Neutrophil (primary cell): Measurements from ENCODE around the gene HPS1.

ENCODE experiments used
- H3K27ac ChIP-seq: fragments of 200-600 bp; sonication (generic); 2 replicates; pipeline ENCODE4 v1.5.1; 2016; ENCODE audit warnings: mild to moderate bottlenecking, moderate library complexity
- H3K27me3 ChIP-seq: fragments of 200-600 bp; sonication (generic); 2 replicates; pipeline ENCODE4 v1.6.0; 2016; ENCODE audit warnings: mild to moderate bottlenecking
- H3K36me3 ChIP-seq: fragments of 200-600 bp; sonication (generic); 2 replicates; pipeline ENCODE4 v1.5.1; 2017
- H3K4me1 ChIP-seq, 2 experiments: fragments of 200-600 bp in 1 of 2; sonication (generic) in 1 of 2; 1 replicate in 1 of 2; 2 replicates in 1 of 2; pipeline versions ENCODE4 v1.5.1 to v1.6.1; 2013 to 2016; ENCODE audit warnings: low read depth in 1 of 2, low read length in 1 of 2, mild to moderate bottlenecking in 1 of 2, moderate library complexity in 1 of 2; ENCODE audit not compliant: control insufficient read depth in 1 of 2, insufficient read depth in 1 of 2
- H3K4me3 ChIP-seq, 2 experiments: fragments of 200-600 bp in 1 of 2; sonication (generic) in 1 of 2; 1 replicate in 1 of 2; 2 replicates in 1 of 2; pipeline ENCODE4 v1.5.1; 2013 to 2016; ENCODE audit warnings: low read depth in 1 of 2, low read length in 1 of 2, mild to moderate bottlenecking in 1 of 2, moderate library complexity in 1 of 2
- H3K9me3 ChIP-seq: fragments of 200-600 bp; sonication (generic); 2 replicates; pipeline ENCODE4 v1.5.1; 2016
- TF ChIP-seq, protein P1 (sequence below): fragments of 200-600 bp; sonication (generic); IDR thresholded peaks from 2 replicates; pipeline ENCODE4 v1.5.1; 2016; ENCODE audit warnings: antibody characterized with exemption

Gene HPS1

DNA sequence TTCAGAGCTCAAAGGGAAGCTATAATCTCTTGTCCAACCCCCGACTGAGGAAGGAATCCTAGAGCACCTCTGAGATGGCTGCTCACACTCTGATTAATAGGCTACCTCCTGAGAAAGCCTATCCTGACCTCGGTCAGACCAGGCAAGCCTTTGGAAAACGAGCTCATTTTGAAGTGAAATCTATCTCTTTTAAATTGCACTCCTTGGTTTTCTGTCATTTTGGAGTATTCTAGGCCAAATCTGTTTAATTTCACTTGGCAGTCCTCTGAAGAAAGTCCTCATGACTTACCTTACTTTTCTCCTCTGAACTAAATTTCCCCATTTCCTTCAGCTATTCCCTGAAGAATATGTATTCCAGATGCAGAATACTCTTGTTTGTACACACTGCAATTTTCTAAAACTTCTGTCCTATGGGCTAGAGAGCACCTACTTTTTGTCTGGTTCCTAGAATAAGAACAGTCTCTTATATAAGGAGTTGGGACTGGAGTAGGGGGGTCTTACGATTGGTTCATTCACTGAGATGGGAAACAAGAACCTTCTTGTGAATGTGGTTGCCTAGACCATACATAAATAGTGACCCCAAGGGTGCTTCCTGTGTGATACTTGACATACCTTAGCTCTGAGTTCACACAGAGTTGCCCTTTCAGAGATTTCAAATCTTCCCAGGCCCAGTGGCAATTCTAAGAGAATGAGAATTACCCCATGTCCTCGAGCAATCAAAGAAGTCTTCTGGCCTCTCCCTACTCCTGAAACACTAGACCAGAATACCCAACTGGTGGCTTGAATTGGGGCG, 31.9 kb upstream of the HPS1 start:
- peaks cover 23% of the 10 kb centered on the region for H3K27me3 ChIP-seq
- no peak overlapping the region for H3K4me3 ChIP-seq
- no peak overlapping the region for H3K27ac ChIP-seq
- TF ChIP-seq, protein P1, sequence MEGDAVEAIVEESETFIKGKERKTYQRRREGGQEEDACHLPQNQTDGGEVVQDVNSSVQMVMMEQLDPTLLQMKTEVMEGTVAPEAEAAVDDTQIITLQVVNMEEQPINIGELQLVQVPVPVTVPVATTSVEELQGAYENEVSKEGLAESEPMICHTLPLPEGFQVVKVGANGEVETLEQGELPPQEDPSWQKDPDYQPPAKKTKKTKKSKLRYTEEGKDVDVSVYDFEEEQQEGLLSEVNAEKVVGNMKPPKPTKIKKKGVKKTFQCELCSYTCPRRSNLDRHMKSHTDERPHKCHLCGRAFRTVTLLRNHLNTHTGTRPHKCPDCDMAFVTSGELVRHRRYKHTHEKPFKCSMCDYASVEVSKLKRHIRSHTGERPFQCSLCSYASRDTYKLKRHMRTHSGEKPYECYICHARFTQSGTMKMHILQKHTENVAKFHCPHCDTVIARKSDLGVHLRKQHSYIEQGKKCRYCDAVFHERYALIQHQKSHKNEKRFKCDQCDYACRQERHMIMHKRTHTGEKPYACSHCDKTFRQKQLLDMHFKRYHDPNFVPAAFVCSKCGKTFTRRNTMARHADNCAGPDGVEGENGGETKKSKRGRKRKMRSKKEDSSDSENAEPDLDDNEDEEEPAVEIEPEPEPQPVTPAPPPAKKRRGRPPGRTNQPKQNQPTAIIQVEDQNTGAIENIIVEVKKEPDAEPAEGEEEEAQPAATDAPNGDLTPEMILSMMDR, result no peak
- no peaks in the 10 kb centered on the region for H3K4me1 ChIP-seq
- no peaks in the 10 kb centered on the region for H3K36me3 ChIP-seq
- no peaks in the 10 kb centered on the region for H3K9me3 ChIP-seq

DNA sequence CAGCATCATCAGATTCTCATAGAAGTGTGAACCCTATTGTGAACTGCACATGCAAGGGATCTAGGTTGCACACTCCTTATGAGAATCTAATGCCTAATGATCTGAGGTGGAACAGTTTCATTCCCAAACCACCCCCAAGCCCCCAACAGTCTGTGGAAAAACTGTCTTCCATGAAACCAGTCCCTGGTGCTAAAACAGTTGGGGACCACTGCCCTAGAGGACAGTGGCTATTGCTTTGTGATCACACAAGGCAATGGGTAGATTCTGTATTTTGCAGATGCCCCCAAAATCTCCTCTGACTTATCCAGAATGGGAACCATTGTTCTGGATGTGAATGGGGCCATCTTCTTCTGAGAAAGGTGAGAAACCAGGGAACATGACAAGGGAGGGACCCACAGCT, 31.1 kb upstream of the HPS1 start:
- no peaks in the 10 kb centered on the region for H3K36me3 ChIP-seq
- peaks cover 27% of the 10 kb centered on the region for H3K27me3 ChIP-seq
- no peaks in the 10 kb centered on the region for H3K4me1 ChIP-seq
- H3K9me3 ChIP-seq, result no peaks in the 10 kb centered on the region
- no peak overlapping the region for H3K4me3 ChIP-seq
- no peak overlapping the region for H3K27ac ChIP-seq
- TF ChIP-seq, protein P1, result no peak

DNA sequence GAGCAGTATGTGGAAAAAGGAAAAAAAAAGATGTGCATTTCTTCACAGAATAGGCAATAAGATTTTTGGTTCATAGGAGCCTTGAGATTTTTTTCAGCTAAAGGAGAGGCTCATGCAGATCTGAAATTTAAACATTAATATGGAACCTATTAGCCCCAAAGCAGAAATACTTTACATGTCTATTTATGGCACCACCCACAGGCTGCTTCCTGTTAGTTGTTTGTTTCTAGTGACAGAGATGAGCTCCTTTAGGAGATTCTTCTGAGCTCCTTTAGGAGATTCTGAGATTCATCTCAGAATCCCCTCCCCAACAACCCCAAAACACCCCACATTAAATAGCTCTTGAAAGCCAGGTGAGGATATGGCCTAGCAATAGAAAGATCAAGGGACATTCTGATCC, 27.9 kb upstream of the HPS1 start:
- no peaks in the 10 kb centered on the region for H3K36me3 ChIP-seq
- H3K27me3 ChIP-seq, result peaks cover 57% of the 10 kb centered on the region
- H3K4me1 ChIP-seq, result no peaks in the 10 kb centered on the region
- no peak overlapping the region for H3K27ac ChIP-seq
- H3K9me3 ChIP-seq, result no peaks in the 10 kb centered on the region
- TF ChIP-seq, protein P1, result no peak
- no peak overlapping the region for H3K4me3 ChIP-seq

DNA sequence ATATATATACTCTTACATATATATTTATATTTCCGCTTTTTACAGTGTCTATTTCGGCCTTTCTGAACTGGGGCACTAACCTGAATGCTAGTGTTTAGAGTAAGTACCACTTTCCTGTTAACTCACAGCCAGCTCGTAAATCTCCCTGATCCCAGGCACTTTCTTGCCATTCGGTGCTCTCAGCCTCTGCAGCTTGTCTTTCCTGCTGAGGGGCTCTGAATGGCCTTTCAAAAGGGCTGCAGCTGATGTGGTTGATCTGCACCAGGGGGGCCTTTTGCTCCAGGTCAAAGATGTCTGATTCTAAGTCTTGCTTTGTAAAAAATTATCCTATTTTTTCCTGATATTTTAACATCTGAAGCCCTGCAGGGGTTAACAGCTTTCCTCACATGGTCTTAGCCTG, 25.5 kb upstream of the HPS1 start:
- Histone ChIP-seq H3K4me3 (no peak overlapping the region), H3K27me3 (peaks cover 68% of the 10 kb centered on the region), H3K9me3 (no peaks in the 10 kb centered on the region), H3K27ac (no peak overlapping the region), H3K4me1 (peaks cover 5 to 7% of the 10 kb centered on the region in 2 experiments), H3K36me3 (no peaks in the 10 kb centered on the region)
- TF ChIP-seq, protein P1, result no peak

DNA sequence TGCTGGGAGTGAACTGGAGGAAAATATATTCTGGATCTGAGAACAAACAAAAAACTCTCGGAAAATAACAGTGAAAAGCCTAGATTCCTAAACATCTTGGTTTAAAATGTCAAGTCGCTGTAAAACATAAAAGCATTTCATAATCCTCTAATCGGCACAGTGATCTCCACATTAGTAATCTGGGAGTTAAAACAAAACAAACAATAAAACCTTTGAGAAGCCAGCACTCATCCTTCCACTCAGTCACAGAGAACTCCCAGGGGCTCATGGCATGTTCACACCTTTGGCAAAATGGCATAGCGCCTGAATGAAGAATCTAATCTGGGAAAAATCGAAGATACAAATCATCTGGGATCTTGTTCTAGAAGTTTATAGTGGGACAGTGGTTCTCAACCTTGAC, 24.1 kb upstream of the HPS1 start:
- Histone ChIP-seq H3K4me3 (no peak overlapping the region), H3K4me1 (peaks cover 5 to 7% of the 10 kb centered on the region in 2 experiments), H3K36me3 (no peaks in the 10 kb centered on the region), H3K27me3 (peaks cover 68% of the 10 kb centered on the region), H3K9me3 (no peaks in the 10 kb centered on the region), H3K27ac (no peak overlapping the region)
- TF ChIP-seq, protein P1, result no peak
